ENCODE measurements around the gene KCNC4. TPM values are rescaled to one million over a fixed set of nuclear protein-coding genes. Genes with fewer than 3 reads are reported as not detected.

KCNC4 gene
- polyA plus RNA-seq, 3 donors: 0.03 to 0.56 (median 0.12) TPM

- Histone ChIP-seq H3K36me3 (replicated peaks in 1 of 2; ENCODE audit: control insufficient read depth in 1 of 2, insufficient read depth in 2 of 2, low read length in 2 of 2) (no peaks in the 10 kb centered on the region), H4K20me1 (ENCODE audit: insufficient read depth, low read length) (no peaks in the 10 kb centered on the region), H3K9me3 (replicated peaks in 1 of 2; ENCODE audit: control insufficient read depth in 1 of 2, insufficient read depth in 1 of 2, low read length in 2 of 2) (no peaks in the 10 kb centered on the region), H3K4me2 (replicated peaks; ENCODE audit: extremely low read depth, low read length, poor library complexity, severe bottlenecking) (no peak overlapping the region), H3K4me1 (ENCODE audit: control insufficient read depth in 1 of 2, insufficient read depth in 2 of 2, low read length in 2 of 2) (no peaks in the 10 kb centered on the region), H3K79me2 (ENCODE audit: insufficient read depth, low read length) (no peaks in the 10 kb centered on the region), H3K27ac (ENCODE audit: low read depth in 1 of 2, low read length in 2 of 2) (no peak overlapping the region), H3K9ac (ENCODE audit: insufficient read depth, low read length, poor library complexity, severe bottlenecking) (no peak overlapping the region), H3K4me3 (replicated peaks in 1 of 3; ENCODE audit: low read depth in 2 of 3, low read length in 3 of 3) (no peak overlapping the region), H3K27me3 (ENCODE audit: control insufficient read depth in 2 of 2, insufficient read depth in 2 of 2, low read length in 2 of 2) (peaks cover 0 to 4% of the 10 kb centered on the region in 2 donors), H2AFZ (ENCODE audit: insufficient read depth, low read depth, low read length, poor library complexity, severe bottlenecking) (no peak overlapping the region)
- no peaks in the 10 kb centered on the region for H3K36me3 Mint-ChIP-seq
- 93% methylated on average over 8 of the region's 8 CpGs for WGBS (ENCODE audit: insufficient coverage)
- no peak for DNase-seq
- H3K27ac Mint-ChIP-seq: no peak overlapping the region
- H3K4me3 Mint-ChIP-seq: no peak overlapping the region
- intact Hi-C loops (cut with micrococcal nuclease): no loop called here
- H3K9me3 Mint-ChIP-seq: no peaks in the 10 kb centered on the region
- TF ChIP-seq CTCF (IDR thresholded peaks at IDR 0.05): no peak
- no peaks in the 10 kb centered on the region for H3K4me1 Mint-ChIP-seq
- peaks cover 7 to 16% (median 10%) of the 10 kb centered on the region in 3 donors for H3K27me3 Mint-ChIP-seq (ENCODE audit: low read depth in 3 of 3)
Observed at GRCh38 chr1:110192541-110192940, 17.6 kb upstream of the KCNC4 start.

GRCh38 chr1:110195196-110195595 lies 14.9 kb upstream of the KCNC4 start:
- no peak for TF ChIP-seq CTCF (IDR thresholded peaks at IDR 0.05)
- Histone ChIP-seq H3K4me3 (replicated peaks in 1 of 3; ENCODE audit: low read depth in 2 of 3, low read length in 3 of 3) (no peak overlapping the region), H3K4me1 (ENCODE audit: control insufficient read depth in 1 of 2, insufficient read depth in 2 of 2, low read length in 2 of 2) (no peaks in the 10 kb centered on the region), H3K79me2 (ENCODE audit: insufficient read depth, low read length) (no peaks in the 10 kb centered on the region), H3K27ac (ENCODE audit: low read depth in 1 of 2, low read length in 2 of 2) (no peak overlapping the region), H3K4me2 (replicated peaks; ENCODE audit: extremely low read depth, low read length, poor library complexity, severe bottlenecking) (no peak overlapping the region), H3K9ac (ENCODE audit: insufficient read depth, low read length, poor library complexity, severe bottlenecking) (no peak overlapping the region), H4K20me1 (ENCODE audit: insufficient read depth, low read length) (no peaks in the 10 kb centered on the region), H3K27me3 (ENCODE audit: control insufficient read depth in 2 of 2, insufficient read depth in 2 of 2, low read length in 2 of 2) (no peaks in the 10 kb centered on the region), H3K36me3 (replicated peaks in 1 of 2; ENCODE audit: control insufficient read depth in 1 of 2, insufficient read depth in 2 of 2, low read length in 2 of 2) (no peaks in the 10 kb centered on the region), H2AFZ (ENCODE audit: insufficient read depth, low read depth, low read length, poor library complexity, severe bottlenecking) (no peak overlapping the region), H3K9me3 (replicated peaks in 1 of 2; ENCODE audit: control insufficient read depth in 1 of 2, insufficient read depth in 1 of 2, low read length in 2 of 2) (no peaks in the 10 kb centered on the region)
- whole genome bisulfite sequencing (ENCODE audit: insufficient coverage): 94% methylated on average over 7 of the region's 10 CpGs
- H3K4me3 Mint-ChIP-seq: no peak overlapping the region
- H3K27ac Mint-ChIP-seq: no peak overlapping the region
- peaks cover 0 to 3% (median 3%) of the 10 kb centered on the region in 3 donors for H3K27me3 Mint-ChIP-seq (ENCODE audit: low read depth in 3 of 3)
- intact Hi-C loops (cut with micrococcal nuclease): no loop called here
- DNase-seq: no peak
- H3K4me1 Mint-ChIP-seq: no peaks in the 10 kb centered on the region
- H3K36me3 Mint-ChIP-seq: no peaks in the 10 kb centered on the region
- no peaks in the 10 kb centered on the region for H3K9me3 Mint-ChIP-seq
